GM12878 (cell line): ENCODE measurements around the gene OR10G2. TPM values are rescaled to one million over a fixed set of nuclear protein-coding genes. Genes with fewer than 3 reads are reported as not detected.

ENCODE experiments used
- polyA plus RNA-seq, 11 experiments: library from polyadenylated mRNA; depleted of rRNA in 4 of 11; unstranded in 6 of 11; stranded (reverse) in 5 of 11; fragments of >200 nt; fragmentation: Nextera tagmentation in 4 of 11; fragmentation: Illumina TruSeq in 1 of 11; extraction: Ambion mirVana in 4 of 11; extraction: Trizol in 1 of 11; gene quantifications; 1 replicate in 1 of 11; 2 replicates in 10 of 11; pipeline versions ENCODE4 v1.2.1 to v1.2.3, GENCODE V29; 2011 to 2016; ENCODE audit warnings: inconsistent platforms in 2 of 11, missing spikeins in 2 of 11, low read depth in 1 of 11
- total RNA-seq, 4 experiments: library from RNA; depleted of rRNA in 3 of 4; stranded (reverse); fragments of >200 nt in 3 of 4; fragmentation: Illumina TruSeq in 1 of 4; extraction: Trizol in 1 of 4; gene quantifications; 2 replicates each; pipeline versions ENCODE4 v1.2.1 to v1.2.3, GENCODE V29; 2013 to 2021

Gene OR10G2
- total and polyA plus RNA-seq, 10 of the 15 experiments (the other 5 are each of a cell fraction or from before 2014, with no cell fraction given): not detected

Other genes starting within 250 kb of the OR10G2 start
Only the 7 nearest of the 8 such genes appear.
- gene RAB2B, start 158.0 kb downstream of the OR10G2 start, total RNA-seq (2014; rRNA removed): 10.5 and 13.1 TPM in 2 replicates
- 18.8 and 19.9 TPM in 2 replicates for gene RAB2B, start 158.0 kb downstream of the OR10G2 start, total RNA-seq (2014; rRNA removed; fragmentation: Illumina TruSeq; extraction: Trizol)
- gene RAB2B, start 158.0 kb downstream of the OR10G2 start, total RNA-seq (2021): 14.5 and 18.4 TPM in 2 replicates
- gene RAB2B, start 158.0 kb downstream of the OR10G2 start, polyA plus RNA-seq (2011; rRNA removed): 45.1 and 57.7 TPM in 2 replicates
- 19.4 and 26.2 TPM in 2 replicates for gene RAB2B, start 158.0 kb downstream of the OR10G2 start, polyA plus RNA-seq (2014; fragmentation: Illumina TruSeq; extraction: Trizol)
- 1 to 10 TPM; 5.6 to 9.8 TPM for gene RAB2B, start 158.0 kb downstream of the OR10G2 start, polyA plus RNA-seq (2014; fragmentation: Nextera tagmentation; extraction: Ambion mirVana)
- gene RAB2B, start 158.0 kb downstream of the OR10G2 start, polyA plus RNA-seq (2014; rRNA removed): 16.4 and 18.8 TPM in 2 replicates
- 10 to 100 TPM in 1 of 2 experiments, 1 to 10 TPM in 1; 9.6 to 10.3 TPM for gene RAB2B, start 158.0 kb downstream of the OR10G2 start, polyA plus RNA-seq (2016; fragmentation: Nextera tagmentation; extraction: Ambion mirVana)
- gene TOX4, start 157.7 kb downstream of the OR10G2 start, total RNA-seq (2014; rRNA removed): 17.1 and 18.4 TPM in 2 replicates
- gene TOX4, start 157.7 kb downstream of the OR10G2 start, total RNA-seq (2014; rRNA removed; fragmentation: Illumina TruSeq; extraction: Trizol): 26.0 and 27.4 TPM in 2 replicates
- 53.8 and 55.5 TPM in 2 replicates for gene TOX4, start 157.7 kb downstream of the OR10G2 start, total RNA-seq (2021)
- gene TOX4, start 157.7 kb downstream of the OR10G2 start, polyA plus RNA-seq (2011; rRNA removed): 70.3 and 113 TPM in 2 replicates
- 59.8 and 74.8 TPM in 2 replicates for gene TOX4, start 157.7 kb downstream of the OR10G2 start, polyA plus RNA-seq (2014; fragmentation: Illumina TruSeq; extraction: Trizol)
- 10 to 100 TPM; 54.7 to 55.5 TPM for gene TOX4, start 157.7 kb downstream of the OR10G2 start, polyA plus RNA-seq (2014; fragmentation: Nextera tagmentation; extraction: Ambion mirVana)
- gene TOX4, start 157.7 kb downstream of the OR10G2 start, polyA plus RNA-seq (2014; rRNA removed): 53.1 and 54.8 TPM in 2 replicates
- gene TOX4, start 157.7 kb downstream of the OR10G2 start, polyA plus RNA-seq (2016; fragmentation: Nextera tagmentation; extraction: Ambion mirVana): 10 to 100 TPM; 54.8 to 57.8 TPM
- 66.3 and 79.6 TPM in 2 replicates for gene METTL3, start 123.6 kb downstream of the OR10G2 start, total RNA-seq (2014; rRNA removed)
- 54.8 and 56.5 TPM in 2 replicates for gene METTL3, start 123.6 kb downstream of the OR10G2 start, total RNA-seq (2014; rRNA removed; fragmentation: Illumina TruSeq; extraction: Trizol)
- 56.6 and 63.9 TPM in 2 replicates for gene METTL3, start 123.6 kb downstream of the OR10G2 start, total RNA-seq (2021)
- gene METTL3, start 123.6 kb downstream of the OR10G2 start, polyA plus RNA-seq (2011; rRNA removed): 147 and 165 TPM in 2 replicates
- 69.4 and 71.4 TPM in 2 replicates for gene METTL3, start 123.6 kb downstream of the OR10G2 start, polyA plus RNA-seq (2014; fragmentation: Illumina TruSeq; extraction: Trizol)
- 10 to 100 TPM; 32.8 to 36.0 TPM for gene METTL3, start 123.6 kb downstream of the OR10G2 start, polyA plus RNA-seq (2014; fragmentation: Nextera tagmentation; extraction: Ambion mirVana)
- 82.5 and 83.9 TPM in 2 replicates for gene METTL3, start 123.6 kb downstream of the OR10G2 start, polyA plus RNA-seq (2014; rRNA removed)
- 10 to 100 TPM; 64.7 to 70.9 TPM for gene METTL3, start 123.6 kb downstream of the OR10G2 start, polyA plus RNA-seq (2016; fragmentation: Nextera tagmentation; extraction: Ambion mirVana)
- 1.5 and 1.6 TPM in 2 replicates for gene SALL2, start 108.6 kb downstream of the OR10G2 start, total RNA-seq (2014; rRNA removed)
- gene SALL2, start 108.6 kb downstream of the OR10G2 start, total RNA-seq (2014; rRNA removed; fragmentation: Illumina TruSeq; extraction: Trizol): 1.7 and 1.8 TPM in 2 replicates
- 6.2 and 6.3 TPM in 2 replicates for gene SALL2, start 108.6 kb downstream of the OR10G2 start, total RNA-seq (2021)
- 2.0 and 2.6 TPM in 2 replicates for gene SALL2, start 108.6 kb downstream of the OR10G2 start, polyA plus RNA-seq (2011; rRNA removed)
- 4.7 and 5.1 TPM in 2 replicates for gene SALL2, start 108.6 kb downstream of the OR10G2 start, polyA plus RNA-seq (2014; fragmentation: Illumina TruSeq; extraction: Trizol)
- gene SALL2, start 108.6 kb downstream of the OR10G2 start, polyA plus RNA-seq (2014; fragmentation: Nextera tagmentation; extraction: Ambion mirVana): 1 to 10 TPM; 1.9 to 2.3 TPM
- 3.4 and 4.5 TPM in 2 replicates for gene SALL2, start 108.6 kb downstream of the OR10G2 start, polyA plus RNA-seq (2014; rRNA removed)
- 1 to 10 TPM; 1.6 to 1.7 TPM for gene SALL2, start 108.6 kb downstream of the OR10G2 start, polyA plus RNA-seq (2016; fragmentation: Nextera tagmentation; extraction: Ambion mirVana)
- gene OR10G3, start 54.9 kb downstream of the OR10G2 start, total RNA-seq (2014; rRNA removed): not detected in 2 replicates
- gene OR10G3, start 54.9 kb downstream of the OR10G2 start, total RNA-seq (2014; rRNA removed; fragmentation: Illumina TruSeq; extraction: Trizol): not detected in 2 replicates
- gene OR10G3, start 54.9 kb downstream of the OR10G2 start, total RNA-seq (2021): not detected in 2 replicates
- not detected in 2 replicates for gene OR10G3, start 54.9 kb downstream of the OR10G2 start, polyA plus RNA-seq (2011; rRNA removed)
- not detected in 2 replicates for gene OR10G3, start 54.9 kb downstream of the OR10G2 start, polyA plus RNA-seq (2014; fragmentation: Illumina TruSeq; extraction: Trizol)
- gene OR10G3, start 54.9 kb downstream of the OR10G2 start, polyA plus RNA-seq (2014; fragmentation: Nextera tagmentation; extraction: Ambion mirVana): not detected
- not detected in 2 replicates for gene OR10G3, start 54.9 kb downstream of the OR10G2 start, polyA plus RNA-seq (2014; rRNA removed)
- not detected for gene OR10G3, start 54.9 kb downstream of the OR10G2 start, polyA plus RNA-seq (2016; fragmentation: Nextera tagmentation; extraction: Ambion mirVana)
- not detected in 2 replicates for gene OR4E2, start 18.9 kb upstream of the OR10G2 start, total RNA-seq (2014; rRNA removed)
- gene OR4E2, start 18.9 kb upstream of the OR10G2 start, total RNA-seq (2014; rRNA removed; fragmentation: Illumina TruSeq; extraction: Trizol): not detected in 2 replicates
- gene OR4E2, start 18.9 kb upstream of the OR10G2 start, total RNA-seq (2021): not detected in 2 replicates
- gene OR4E2, start 18.9 kb upstream of the OR10G2 start, polyA plus RNA-seq (2011; rRNA removed): not detected in 2 replicates
- gene OR4E2, start 18.9 kb upstream of the OR10G2 start, polyA plus RNA-seq (2014; fragmentation: Illumina TruSeq; extraction: Trizol): not detected in 2 replicates
- gene OR4E2, start 18.9 kb upstream of the OR10G2 start, polyA plus RNA-seq (2014; fragmentation: Nextera tagmentation; extraction: Ambion mirVana): not detected
- gene OR4E2, start 18.9 kb upstream of the OR10G2 start, polyA plus RNA-seq (2014; rRNA removed): not detected in 2 replicates
- not detected for gene OR4E2, start 18.9 kb upstream of the OR10G2 start, polyA plus RNA-seq (2016; fragmentation: Nextera tagmentation; extraction: Ambion mirVana)
- not detected in 2 replicates for gene OR4E1, start 38.9 kb upstream of the OR10G2 start, total RNA-seq (2014; rRNA removed)
- gene OR4E1, start 38.9 kb upstream of the OR10G2 start, total RNA-seq (2014; rRNA removed; fragmentation: Illumina TruSeq; extraction: Trizol): not detected in 2 replicates
- gene OR4E1, start 38.9 kb upstream of the OR10G2 start, total RNA-seq (2021): not detected in 2 replicates
- gene OR4E1, start 38.9 kb upstream of the OR10G2 start, polyA plus RNA-seq (2011; rRNA removed): not detected in 2 replicates
- gene OR4E1, start 38.9 kb upstream of the OR10G2 start, polyA plus RNA-seq (2014; fragmentation: Illumina TruSeq; extraction: Trizol): not detected in 2 replicates
- not detected for gene OR4E1, start 38.9 kb upstream of the OR10G2 start, polyA plus RNA-seq (2014; fragmentation: Nextera tagmentation; extraction: Ambion mirVana)
- not detected in 2 replicates for gene OR4E1, start 38.9 kb upstream of the OR10G2 start, polyA plus RNA-seq (2014; rRNA removed)
- gene OR4E1, start 38.9 kb upstream of the OR10G2 start, polyA plus RNA-seq (2016; fragmentation: Nextera tagmentation; extraction: Ambion mirVana): not detected